ENCODE results near the gene TM2D3.

- TF ChIP-seq CTCF (IDR thresholded peaks at IDR 0.05; ENCODE audit: extremely low read depth in 1 of 2, insufficient read depth in 1 of 2, low read depth in 1 of 2, low read length in 2 of 2): no peak
- no peak for TF ChIP-seq POLR2A (IDR thresholded peaks at IDR 0.05; ENCODE audit: low read depth, low read length)
- no peak for TF ChIP-seq POLR2AphosphoS5 (IDR thresholded peaks at IDR 0.05; ENCODE audit: insufficient read depth, low read depth, low read length)
- no peak for TF ChIP-seq EZH2 (IDR thresholded peaks at IDR 0.05; ENCODE audit: borderline replicate concordance, low read depth, low read length, severe bottlenecking)
- TF ChIP-seq MYC (IDR thresholded peaks at IDR 0.05; ENCODE audit: low read depth, low read length): no peak
- no peak for TF ChIP-seq MAX (IDR thresholded peaks at IDR 0.05; ENCODE audit: insufficient read depth, insufficient read length)
- no peak for TF ChIP-seq FOS (IDR thresholded peaks at IDR 0.05; ENCODE audit: borderline replicate concordance, insufficient read depth, low read length)
- TF ChIP-seq GATA2 (IDR thresholded peaks at IDR 0.05; ENCODE audit: insufficient read depth, insufficient read length, low read depth, low read length): no peak
- no peak for TF ChIP-seq JUN (IDR thresholded peaks at IDR 0.05; ENCODE audit: borderline replicate concordance, insufficient read depth, insufficient read length, low read depth)
Observed at GRCh38 chr15:101610611-101611000, 41.6 kb downstream of the TM2D3 start.
